GM19328 (cell line): Measurements from ENCODE around the gene TBX15.
"Not testable (repeated sequence)": the region's sequence is repeated elsewhere in the genome, so short reads cannot be mapped to it uniquely, and the experiment has no call there.

ENCODE experiments used
- ATAC-seq: cut with Tn5 transposase; IDR thresholded peaks from one replicate; pipeline ENCODE4 v1.9.1; 2021; ENCODE audit warnings: mild to moderate bottlenecking, moderate library complexity; ENCODE audit not compliant: unreplicated experiment

The TBX15 gene

GRCh38 chr1:118960567-118961136 lies 27.5 kb downstream of the TBX15 start:
- no peak for ATAC-seq

GRCh38 chr1:118960026-118960561 lies 28.0 kb downstream of the TBX15 start:
- peak; percentile 78 for ATAC-seq

GRCh38 chr1:118958937-118959631 lies 29.1 kb downstream of the TBX15 start:
- no peak for ATAC-seq

- ATAC-seq = no peak
These were observed 30.0 kb downstream of the TBX15 start for GRCh38 chr1:118958140-118958539.

- not testable (repeated sequence) for ATAC-seq
These were observed 30.6 kb downstream of the TBX15 start for GRCh38 chr1:118957579-118957978.

GRCh38 chr1:118954301-118954905 lies 33.7 kb downstream of the TBX15 start:
- ATAC-seq = no peak

- ATAC-seq = no peak
These were observed 36.7 kb downstream of the TBX15 start for GRCh38 chr1:118951270-118951936.

GRCh38 chr1:118949315-118949714 lies 38.8 kb downstream of the TBX15 start:
- no peak for ATAC-seq

- no peak for ATAC-seq
These were observed 39.3 kb downstream of the TBX15 start for GRCh38 chr1:118948846-118949245.

GRCh38 chr1:118948351-118948750 lies 39.8 kb downstream of the TBX15 start:
- no peak for ATAC-seq

GRCh38 chr1:118947790-118948189 lies 40.4 kb downstream of the TBX15 start:
- no peak for ATAC-seq

- ATAC-seq = no peak
These were observed 41.0 kb downstream of the TBX15 start for GRCh38 chr1:118947003-118947765.

- no peak for ATAC-seq
These were observed 42.7 kb downstream of the TBX15 start for GRCh38 chr1:118945489-118945888.

- no peak for ATAC-seq
These were observed 43.6 kb downstream of the TBX15 start for GRCh38 chr1:118944546-118944945.

GRCh38 chr1:118944133-118944532 lies 44.0 kb downstream of the TBX15 start:
- ATAC-seq = no peak

GRCh38 chr1:118940957-118941356 lies 47.2 kb downstream of the TBX15 start:
- ATAC-seq = no peak

- no peak for ATAC-seq
These were observed 50.6 kb downstream of the TBX15 start for GRCh38 chr1:118937413-118938072.

GRCh38 chr1:118934706-118935105 lies 53.4 kb downstream of the TBX15 start:
- ATAC-seq = no peak

- no peak for ATAC-seq
These were observed 54.9 kb downstream of the TBX15 start for GRCh38 chr1:118933051-118933781.

- no peak for ATAC-seq
These were observed 56.3 kb downstream of the TBX15 start for GRCh38 chr1:118931876-118932275.
